MV-4-11 (cell line): Measurements from ENCODE around the gene PROX1.

ENCODE experiments used
- DNase-seq: peaks from one replicate; lab custom pipeline; 2025; lab: John Stamatoyannopoulos, UW

Gene PROX1

GRCh38 chr1:213980906-213981305, 6.9 kb upstream of the PROX1 start:
- no peak for DNase-seq

GRCh38 chr1:213982289-213982671, 5.5 kb upstream of the PROX1 start:
- no peak for DNase-seq

- DNase-seq, result no peak
These were observed 4.9 kb upstream of the PROX1 start for GRCh38 chr1:213982672-213983492.

- DNase-seq, result no peak
These were observed 4.0 kb upstream of the PROX1 start for GRCh38 chr1:213983493-213984386.

GRCh38 chr1:213984387-213985208, 3.2 kb upstream of the PROX1 start:
- DNase-seq, result no peak

GRCh38 chr1:213985209-213986019, 2.4 kb upstream of the PROX1 start:
- DNase-seq, result no peak

GRCh38 chr1:213986020-213986924, 1.5 kb upstream of the PROX1 start:
- DNase-seq, result no peak

- DNase-seq, result no peak
These were observed 885 bp upstream of the PROX1 start for GRCh38 chr1:213986925-213987250.

GRCh38 chr1:213987422-213987926, 299 bp upstream of the PROX1 start:
- DNase-seq, result no peak

GRCh38 chr1:213988507-213989001, 781 bp downstream of the PROX1 start:
- DNase-seq, result no peak

- peak; percentile 68 for DNase-seq
These were observed 1.5 kb downstream of the PROX1 start for GRCh38 chr1:213989002-213989855.

GRCh38 chr1:213993929-213994328, 6.2 kb downstream of the PROX1 start:
- DNase-seq, result no peak

GRCh38 chr1:213994888-213995287, 7.1 kb downstream of the PROX1 start:
- no peak for DNase-seq

- DNase-seq, result no peak
These were observed 7.8 kb downstream of the PROX1 start for GRCh38 chr1:213995603-213996002.

- no peak for DNase-seq
These were observed 8.7 kb downstream of the PROX1 start for GRCh38 chr1:213996320-213997037.

GRCh38 chr1:213997038-213997771, 9.4 kb downstream of the PROX1 start:
- peak; percentile 78 for DNase-seq

GRCh38 chr1:213997772-213998107, 10.0 kb downstream of the PROX1 start:
- no peak for DNase-seq

- DNase-seq, result no peak
These were observed 11.0 kb downstream of the PROX1 start for GRCh38 chr1:213998785-213999184.
